NCI-H2029 treated with DMSO at 0.1 percent for 48 hours (cell line): ENCODE results near the gene ATXN7L1.

Experiments used
- DNase-seq: peaks from one replicate; lab custom pipeline; 2025; lab: John Stamatoyannopoulos, UW

ATXN7L1 gene

GRCh38 chr7:105876091-105876963 lies at the start of gene ATXN7L1:
TSS of gene ATXN7L1 (minus strand) at chr7:105876599. CDS start at chr7:105876558, 41 bp downstream.
- peak; percentile 59 for DNase-seq

- DNase-seq: no peak
These were observed 49.7 kb upstream of the ATXN7L1 start for GRCh38 chr7:105926131-105926530.

GRCh38 chr7:105924945-105925344 lies 48.5 kb upstream of the ATXN7L1 start:
- DNase-seq: no peak

- no peak for DNase-seq
These were observed 44.4 kb upstream of the ATXN7L1 start for GRCh38 chr7:105920766-105921165.

- DNase-seq: no peak
These were observed 41.3 kb upstream of the ATXN7L1 start for GRCh38 chr7:105917659-105918058.

- no peak for DNase-seq
These were observed 40.2 kb upstream of the ATXN7L1 start for GRCh38 chr7:105916603-105917002.

GRCh38 chr7:105913947-105914346 lies 37.5 kb upstream of the ATXN7L1 start:
- no peak for DNase-seq

GRCh38 chr7:105911961-105912575 lies 35.7 kb upstream of the ATXN7L1 start:
- DNase-seq: no peak

- DNase-seq: no peak
These were observed 33.8 kb upstream of the ATXN7L1 start for GRCh38 chr7:105910172-105910571.

- DNase-seq: no peak
These were observed 33.3 kb upstream of the ATXN7L1 start for GRCh38 chr7:105909742-105910141.

- DNase-seq: no peak
These were observed 30.9 kb upstream of the ATXN7L1 start for GRCh38 chr7:105907129-105907846.

GRCh38 chr7:105906695-105907094 lies 30.3 kb upstream of the ATXN7L1 start:
- DNase-seq: peak; percentile 45

- no peak for DNase-seq
These were observed 29.6 kb upstream of the ATXN7L1 start for GRCh38 chr7:105905910-105906568.

- no peak for DNase-seq
These were observed 29.0 kb upstream of the ATXN7L1 start for GRCh38 chr7:105905209-105905909.

GRCh38 chr7:105904064-105904463 lies 27.7 kb upstream of the ATXN7L1 start:
- DNase-seq: no peak

GRCh38 chr7:105902325-105902911 lies 26.0 kb upstream of the ATXN7L1 start:
- no peak for DNase-seq

- DNase-seq: no peak
These were observed 21.6 kb upstream of the ATXN7L1 start for GRCh38 chr7:105897999-105898398.

- DNase-seq: peak; percentile 98
These were observed 20.1 kb upstream of the ATXN7L1 start for GRCh38 chr7:105896407-105896911.

- no peak for DNase-seq
These were observed 17.7 kb upstream of the ATXN7L1 start for GRCh38 chr7:105894131-105894530.

GRCh38 chr7:105892387-105892786 lies 16.0 kb upstream of the ATXN7L1 start:
- DNase-seq: no peak
